K562 (cell line): ENCODE measurements around the gene CABLES1. TPM values are rescaled to one million over a fixed set of nuclear protein-coding genes. Genes with fewer than 3 reads are reported as not detected.

Experiments used
- ATAC-seq: fragments of 200-7000 bp; cut with Tn5 transposase; 3 replicates; pipeline ENCODE4 v1.9.1; 2020; ENCODE audit warnings: moderate library complexity
- BruUV-seq: library from RNA; stranded (reverse); fragments of 400-500 nt; replicated peaks from 2 replicates; lab custom pipeline; 2021; lab: Mats Ljungman, UMichigan
- CTCF ChIA-PET: fragments of 300-600 bp; formaldehyde crosslinking; extraction: SDS; loops from one replicate; lab custom pipeline; 2021; ENCODE audit warnings: low intra/inter-chr PET ratio; lab: Yijun Ruan, JAX
- POLR2A ChIA-PET: fragments of 300-600, 350-650 bp; sonication (Branson Sonifier 250); formaldehyde crosslinking; extraction: SDS; loops from one replicate; lab custom pipeline; 2021; ENCODE audit warnings: antibody characterized with exemption, inconsistent platforms; lab: Yijun Ruan, JAX
- DNase-seq, 4 experiments: peaks; one replicate each; pipeline versions ENCODE4 v3.0.0 to v3.0.0-alpha.2; 2011 to 2018; ENCODE audit warnings: low spot score in 3 of 4, mixed read lengths in 3 of 4; ENCODE audit errors: extremely low read depth in 1 of 4
- FAIRE-seq: peaks from 2 replicates; lab custom pipeline; 2011; peaks lifted over from hg19 to GRCh38; lab: Jason Lieb, UNC
- H2AFZ ChIP-seq: 2 replicates; pipeline ENCODE4 v1.6.0; 2011; ENCODE audit warnings: low read depth, low read length, control low read depth, inconsistent platforms
- H3K27ac ChIP-seq: fragments of 200-600 bp; 3 replicates; pipeline ENCODE4 v1.8.0; 2011; ENCODE audit warnings: low read depth, mild to moderate bottlenecking, control low read depth, inconsistent platforms, low read length, moderate library complexity, mixed read lengths; ENCODE audit errors: extremely low read depth
- H3K27me3 ChIP-seq, 2 experiments: fragments of 300-600 bp in 1 of 2; 2 replicates in 1 of 2; 3 replicates in 1 of 2; pipeline versions ENCODE4 v1.6.0 to v1.8.0; 2011; ENCODE audit warnings: inconsistent platforms in 2 of 2, low read length in 2 of 2, mild to moderate bottlenecking in 1 of 2, mixed read lengths in 1 of 2, moderate library complexity in 1 of 2; ENCODE audit not compliant: control insufficient read depth in 2 of 2, insufficient read depth in 2 of 2
- H3K36me3 ChIP-seq: fragments of 300-600 bp; 3 replicates; pipeline ENCODE4 v1.8.0; 2011; ENCODE audit warnings: mild to moderate bottlenecking, low read length, inconsistent platforms; ENCODE audit not compliant: control insufficient read depth, insufficient read depth
- H3K4me1 ChIP-seq, 2 experiments: fragments of 200-600 bp in 1 of 2; replicated peaks in 1 of 2; 2 replicates in 1 of 2; 3 replicates in 1 of 2; pipeline versions ENCODE4 v1.5.1 to v1.8.0; 2011; ENCODE audit warnings: inconsistent platforms in 2 of 2, low read length in 2 of 2, mild to moderate bottlenecking in 1 of 2, mixed read lengths in 1 of 2, moderate library complexity in 1 of 2; ENCODE audit not compliant: control insufficient read depth in 2 of 2, insufficient read depth in 2 of 2
- H3K4me2 ChIP-seq: 2 replicates; pipeline ENCODE4 v1.6.1; 2011; ENCODE audit warnings: low read length, control low read depth, inconsistent platforms, mixed read lengths; ENCODE audit not compliant: insufficient read depth
- H3K4me3 ChIP-seq: fragments of 200-600 bp; sonication (generic), shearing (Covaris generic); 2 replicates; pipeline ENCODE4 v1.5.1; 2016; ENCODE audit warnings: control low read depth, inconsistent platforms
- H3K79me2 ChIP-seq: fragments of 200-600 bp; 3 replicates; pipeline ENCODE4 v1.8.0; 2011; ENCODE audit warnings: low read length, inconsistent platforms; ENCODE audit not compliant: control insufficient read depth, insufficient read depth
- H3K9ac ChIP-seq, 2 experiments: 2 replicates each; pipeline versions ENCODE4 v1.6.0 to v1.6.1; 2011; ENCODE audit warnings: low read depth in 2 of 2, low read length in 2 of 2, control low read depth in 1 of 2, inconsistent platforms in 1 of 2, mild to moderate bottlenecking in 1 of 2, mixed read lengths in 1 of 2; ENCODE audit not compliant: insufficient read depth in 1 of 2
- H3K9me1 ChIP-seq: one replicate; pipeline ENCODE4 v1.6.0; 2011; ENCODE audit warnings: inconsistent platforms, mild to moderate bottlenecking, low read length, moderate library complexity; ENCODE audit not compliant: control insufficient read depth, insufficient read depth
- H3K9me3 ChIP-seq: replicated peaks from 2 replicates; pipeline ENCODE4 v1.5.1; 2011; ENCODE audit warnings: low read depth, low read length, inconsistent platforms; ENCODE audit not compliant: control insufficient read depth, insufficient read depth
- H4K20me1 ChIP-seq: replicated peaks from 2 replicates; pipeline ENCODE4 v1.6.1; 2011; ENCODE audit warnings: low read length, inconsistent platforms, mixed read lengths; ENCODE audit not compliant: control insufficient read depth, insufficient read depth
- HINFP ChIP-seq: fragments of 450-650 bp; conservative IDR thresholded peaks from 2 replicates; pipeline ENCODE4 v1.6.1; 2016; ENCODE audit warnings: missing genetic modification characterization, low read depth, mild to moderate bottlenecking, control low read depth, missing compliant biosample characterization
- MYC ChIP-seq, 2 experiments: fragments of 250-450 bp in 1 of 2; sonication (Bioruptor Pico) in 1 of 2; IDR thresholded peaks; 2 replicates each; pipeline versions ENCODE4 v1.5.1 to v1.6.1; 2012 to 2021; ENCODE audit warnings: low read depth in 2 of 2, borderline replicate concordance in 1 of 2, improper control_type of control experiment in 1 of 2, low read length in 1 of 2, mild to moderate bottlenecking in 1 of 2, moderate library complexity in 1 of 2
- NFIC ChIP-seq: fragments of 450-650 bp; IDR thresholded peaks from 2 replicates; pipeline ENCODE4 v1.6.1; 2017; ENCODE audit warnings: mild to moderate bottlenecking, inconsistent platforms
- RAD51 ChIP-seq: fragments of 450-650 bp; IDR thresholded peaks from 2 replicates; pipeline ENCODE4 v1.7.1; 2016; ENCODE audit warnings: low read depth, mild to moderate bottlenecking, borderline replicate concordance
- SP1 ChIP-seq: sonication (generic); formaldehyde crosslinking; IDR thresholded peaks from 2 replicates; pipeline ENCODE4 v1.8.1; 2022; ENCODE audit warnings: mild to moderate bottlenecking, missing genetic modification reagents
- SRSF7 ChIP-seq: fragments of 200-400 bp; formaldehyde crosslinking; optimal IDR thresholded peaks from 2 replicates; pipeline ENCODE3; 2017; ENCODE audit warnings: mild to moderate bottlenecking, low read depth, low read length
- ZNF316 ChIP-seq: fragments of 450-650 bp; IDR thresholded peaks from 2 replicates; pipeline ENCODE4 v1.6.1; 2016
- WGBS: fragments of 100-300 bp; shearing (Covaris generic); methylation state at CpG from one replicate; pipeline ENCODE4 v1.1.6; 2016; ENCODE audit warnings: low coverage, mixed read lengths; ENCODE audit not compliant: insufficient coverage; ENCODE audit errors: missing lambda C conversion rate; 5-methylcytosine and 5-hydroxymethylcytosine counted together
- in situ Hi-C: fragments of 300-500 bp; cut with MboI; formaldehyde crosslinking; loops from 4 replicates; pipeline ENCODE4 v1.15.0; 2018; ENCODE audit warnings: inconsistent platforms, mixed read lengths
- intact Hi-C: fragments of 100-400 bp; cut with micrococcal nuclease; formaldehyde crosslinking; loops from 2 replicates; pipeline ENCODE4 v1.14.2; 2022
- polyA plus RNA-seq, 8 experiments: library from polyadenylated mRNA; depleted of rRNA in 4 of 8; stranded (reverse) in 5 of 8; unstranded in 3 of 8; fragments of >200 nt; fragmentation: Nextera tagmentation in 2 of 8; fragmentation: Illumina TruSeq in 1 of 8; extraction: Ambion mirVana in 2 of 8; extraction: Trizol in 1 of 8; gene quantifications; 2 replicates each; pipeline versions ENCODE4 v1.2.1 to v1.2.3, GENCODE V29; 2011 to 2014; ENCODE audit warnings: inconsistent platforms in 1 of 8, missing spikeins in 1 of 8
- total RNA-seq, 7 experiments: library from RNA; depleted of rRNA in 6 of 7; stranded (reverse); fragments of >200 nt in 6 of 7; fragmentation: Illumina TruSeq in 2 of 7; extraction: Trizol in 2 of 7; gene quantifications; 2 replicates each; pipeline versions ENCODE4 v1.2.1 to v1.2.3, GENCODE V29; 2011 to 2021; ENCODE audit warnings: low replicate concordance in 1 of 7
- TF ChIP-seq, protein P1 (sequence below), 2 experiments: IDR thresholded peaks; 2 replicates each; pipeline ENCODE4 v1.6.1; 2011; ENCODE audit warnings: borderline replicate concordance in 1 of 2, control low read depth in 1 of 2, low read depth in 1 of 2, low read length in 1 of 2, mild to moderate bottlenecking in 1 of 2, mixed read lengths in 1 of 2, moderate library complexity in 1 of 2; ENCODE audit not compliant: insufficient read depth in 1 of 2, insufficient read length in 1 of 2, poor library complexity in 1 of 2, severe bottlenecking in 1 of 2; ENCODE audit errors: extremely low read depth in 1 of 2

Gene CABLES1
- total and polyA plus RNA-seq, 9 of the 15 experiments (the other 6 are each of a cell fraction or from before 2014, with no cell fraction given), result 0.04 to 0.10 (median 0.06) TPM; not detected in 3

GRCh38 chr18:23141104-23141999 lies 6.1 kb downstream of the CABLES1 start:
- no peak overlapping the region for H3K27ac ChIP-seq
- FAIRE-seq (no peak), DNase-seq (no peak), ATAC-seq (no peak)
- H3K4me1 ChIP-seq, result peaks cover 11 to 17% of the 10 kb centered on the region in 2 experiments; a peak in 4 of 5 replicates
- H3K9ac ChIP-seq, result peak overlapping the region in 1 of 2 experiments; percentile 36; a peak in 1 of 4 replicates
- no peaks in the 10 kb centered on the region; the same call in 1 of the 2 replicates for H4K20me1 ChIP-seq
- peaks cover 3% of the 10 kb centered on the region for H3K9me1 ChIP-seq
- CTCF ChIA-PET, result no interaction called here
- H3K27me3 ChIP-seq, result peaks cover 26 to 36% of the 10 kb centered on the region in 2 experiments
- POLR2A ChIA-PET, result interaction anchor here (0.6 to 1.1 kb wide), 2 partner anchors 9 to 939 kb away, joined by 3 read pairs; no protein-coding TSS in a partner anchor
- H3K36me3 ChIP-seq, result no peaks in the 10 kb centered on the region
- 0 out of 2 replicates have a peak overlapping the region, but pooled peaks have one; percentile 1 for H2AFZ ChIP-seq
- intact Hi-C loops (no loop called here), in situ Hi-C loops (no loop called here)
- H3K4me2 ChIP-seq, result no peak overlapping the region
- no TSS peak for BruUV-seq
- no peaks in the 10 kb centered on the region for H3K79me2 ChIP-seq
- WGBS, result 35% methylated on average over 12 of the region's 12 CpGs
- no peaks in the 10 kb centered on the region for H3K9me3 ChIP-seq
- no peak overlapping the region for H3K4me3 ChIP-seq
- 0 out of 2 replicates have a peak, but pooled peaks have one; percentile 24 for TF ChIP-seq MYC (IDR thresholded peaks at IDR 0.05; ENCODE audit: low read depth, low read length)
- TF ChIP-seq MYC (CRISPR knock-in tag; IDR thresholded peaks at IDR 0.05; ENCODE audit: borderline replicate concordance, low read depth), result no peak
- TF ChIP-seq ZNF316, result no peak
- TF ChIP-seq SP1 (CRISPR knock-in tag), result no peak
- 0 out of 2 replicates have a peak, but pooled peaks have one; percentile 8 for TF ChIP-seq NFIC
- peak; percentile 60 for TF ChIP-seq RAD51
- TF ChIP-seq SRSF7, result no peak
- TF ChIP-seq HINFP, result no peak
- TF ChIP-seq, protein P1, sequence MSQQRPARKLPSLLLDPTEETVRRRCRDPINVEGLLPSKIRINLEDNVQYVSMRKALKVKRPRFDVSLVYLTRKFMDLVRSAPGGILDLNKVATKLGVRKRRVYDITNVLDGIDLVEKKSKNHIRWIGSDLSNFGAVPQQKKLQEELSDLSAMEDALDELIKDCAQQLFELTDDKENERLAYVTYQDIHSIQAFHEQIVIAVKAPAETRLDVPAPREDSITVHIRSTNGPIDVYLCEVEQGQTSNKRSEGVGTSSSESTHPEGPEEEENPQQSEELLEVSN (IDR thresholded peaks at IDR 0.05; ENCODE audit: borderline replicate concordance in 1 of 2, extremely low read depth in 1 of 2, insufficient read depth in 1 of 2, insufficient read length in 1 of 2, low read depth in 1 of 2, low read length in 1 of 2, poor library complexity in 1 of 2, severe bottlenecking in 1 of 2), result peak in 1 of 2 experiments; percentile 44
